DMS153 (cell line): ENCODE data around the gene KIF26A.
"Not testable (repeated sequence)": the region's sequence is repeated elsewhere in the genome, so short reads cannot be mapped to it uniquely, and the experiment has no call there.

Source experiments
- DNase-seq: peaks from one replicate; lab custom pipeline; 2025; lab: John Stamatoyannopoulos, UW

Gene KIF26A

DNA sequence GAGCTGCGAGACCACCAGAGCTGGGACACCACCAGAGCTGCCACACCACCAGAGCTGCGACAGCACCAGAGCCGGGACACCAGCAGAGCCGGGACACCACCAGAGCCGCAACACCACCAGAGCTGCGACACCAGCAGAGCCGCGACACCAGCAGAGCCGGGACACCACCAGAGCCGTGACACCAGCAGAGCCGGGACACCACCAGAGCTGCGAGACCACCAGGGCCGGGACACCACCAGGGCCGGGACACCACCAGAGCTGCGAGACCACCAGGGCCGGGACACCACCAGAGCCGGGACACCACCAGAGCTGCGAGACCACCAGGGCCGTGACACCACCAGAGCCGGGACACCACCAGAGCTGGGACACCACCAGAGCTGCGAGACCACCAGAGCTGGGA, 69.9 kb downstream of the KIF26A start:
- DNase-seq: not testable (repeated sequence)

DNA sequence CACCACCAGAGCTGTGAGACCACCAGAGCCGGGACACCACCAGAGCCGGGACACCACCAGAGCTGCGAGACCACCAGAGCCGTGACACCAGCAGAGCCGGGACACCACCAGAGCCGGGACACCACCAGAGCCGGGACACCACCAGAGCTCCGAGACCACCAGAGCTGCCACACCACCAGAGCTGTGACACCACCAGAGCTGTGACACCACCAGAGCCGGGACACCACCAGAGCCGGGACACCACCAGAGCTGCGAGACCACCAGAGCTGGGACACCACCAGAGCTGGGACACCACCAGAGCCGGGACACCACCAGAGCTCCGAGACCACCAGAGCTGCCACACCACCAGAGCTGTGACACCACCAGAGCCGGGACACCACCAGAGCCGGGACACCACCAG, 70.7 kb downstream of the KIF26A start:
- DNase-seq: not testable (repeated sequence)

DNA sequence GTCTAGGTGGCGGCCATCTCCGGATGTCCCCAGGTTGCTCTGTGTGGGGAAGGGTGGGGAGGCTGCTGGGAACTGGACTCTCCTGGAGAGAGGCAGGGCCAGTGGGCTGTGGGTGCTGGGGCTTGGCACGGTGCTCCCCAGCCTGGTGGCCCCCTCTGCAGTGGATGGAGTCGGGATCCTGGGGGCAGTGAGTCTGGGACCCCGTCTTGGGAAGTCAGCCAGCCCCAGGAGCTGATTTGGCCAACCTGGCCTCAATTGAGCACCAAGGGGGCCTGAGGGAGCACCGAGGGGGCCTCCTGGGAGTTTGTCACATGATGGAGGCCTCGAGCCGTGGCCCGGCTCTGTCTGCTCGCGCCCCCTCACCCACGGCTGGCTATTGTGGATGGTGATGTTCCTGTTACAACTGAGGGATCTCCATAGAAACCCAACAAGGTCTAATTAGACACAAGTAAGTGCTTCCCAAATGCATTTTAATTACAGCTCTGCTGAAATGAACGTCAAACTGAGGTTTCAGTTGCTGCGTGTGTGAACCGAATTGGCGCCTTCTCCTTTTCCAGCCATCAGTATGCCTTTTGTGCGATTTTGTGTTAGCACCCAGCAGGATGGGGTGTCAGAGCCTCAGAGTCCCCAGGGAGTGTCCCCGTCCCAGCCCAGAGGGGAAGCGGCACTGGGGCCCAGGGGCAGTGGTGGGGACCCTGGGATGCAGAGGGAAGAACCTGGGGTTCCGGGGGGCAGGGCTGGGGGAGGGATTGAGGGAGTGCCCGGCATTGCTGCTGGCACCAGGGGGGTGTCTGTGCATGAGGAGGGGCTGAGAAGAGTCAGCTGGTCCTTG, 71.8 kb downstream of the KIF26A start:
- no peak for DNase-seq

GRCh38 chr14:104210817-104211195, 72.4 kb downstream of the KIF26A start:
- DNase-seq: no peak

DNA sequence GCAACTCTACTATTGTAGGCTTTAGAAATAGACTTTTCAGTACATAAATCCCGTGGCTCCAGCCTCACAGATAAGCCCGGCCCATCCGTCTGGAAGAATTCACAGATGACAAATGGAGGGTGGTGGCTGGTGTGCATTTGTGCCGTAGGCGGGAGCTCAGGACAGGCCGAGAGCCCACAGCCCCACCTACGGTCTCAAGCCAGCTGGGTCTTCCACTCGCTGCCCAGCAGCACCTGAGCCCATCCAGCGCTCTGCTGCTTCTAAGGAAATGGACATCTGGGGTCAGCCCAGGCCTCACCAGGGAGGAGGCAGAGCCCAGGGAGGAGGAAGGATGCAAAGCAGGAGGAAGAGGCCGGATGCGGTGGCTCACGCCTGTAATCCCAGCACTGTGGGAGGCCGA, 72.8 kb downstream of the KIF26A start:
- no peak for DNase-seq

DNA sequence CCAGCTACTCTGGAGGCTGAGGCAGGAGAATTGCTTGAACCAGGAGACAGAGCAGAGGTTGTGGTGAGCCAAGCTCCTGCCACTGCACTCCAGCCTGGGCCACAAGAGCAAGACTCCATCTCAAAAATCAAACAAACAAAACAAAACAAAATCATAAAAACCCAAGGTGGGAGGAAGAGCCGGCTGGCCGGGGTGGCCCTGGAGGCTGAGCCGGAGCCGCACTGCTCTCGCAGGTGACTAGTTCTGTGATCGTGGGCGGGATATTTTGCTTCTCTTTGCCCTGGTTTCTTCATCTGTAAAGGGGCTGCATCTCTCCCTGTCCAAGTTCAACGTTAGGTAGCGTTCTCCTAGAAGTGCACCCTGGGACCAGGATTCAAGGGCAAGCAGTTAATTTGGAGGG, 73.4 kb downstream of the KIF26A start:
- no peak for DNase-seq

GRCh38 chr14:104212206-104213095, 74.1 kb downstream of the KIF26A start:
- DNase-seq: no peak

- DNase-seq: no peak
These were observed 75.1 kb downstream of the KIF26A start for GRCh38 chr14:104213301-104214034.

GRCh38 chr14:104214431-104215218, 76.2 kb downstream of the KIF26A start:
- no peak for DNase-seq

- DNase-seq: no peak
These were observed 77.4 kb downstream of the KIF26A start for GRCh38 chr14:104215706-104216334.

GRCh38 chr14:104216457-104216856, 78.1 kb downstream of the KIF26A start:
- DNase-seq: no peak

DNA sequence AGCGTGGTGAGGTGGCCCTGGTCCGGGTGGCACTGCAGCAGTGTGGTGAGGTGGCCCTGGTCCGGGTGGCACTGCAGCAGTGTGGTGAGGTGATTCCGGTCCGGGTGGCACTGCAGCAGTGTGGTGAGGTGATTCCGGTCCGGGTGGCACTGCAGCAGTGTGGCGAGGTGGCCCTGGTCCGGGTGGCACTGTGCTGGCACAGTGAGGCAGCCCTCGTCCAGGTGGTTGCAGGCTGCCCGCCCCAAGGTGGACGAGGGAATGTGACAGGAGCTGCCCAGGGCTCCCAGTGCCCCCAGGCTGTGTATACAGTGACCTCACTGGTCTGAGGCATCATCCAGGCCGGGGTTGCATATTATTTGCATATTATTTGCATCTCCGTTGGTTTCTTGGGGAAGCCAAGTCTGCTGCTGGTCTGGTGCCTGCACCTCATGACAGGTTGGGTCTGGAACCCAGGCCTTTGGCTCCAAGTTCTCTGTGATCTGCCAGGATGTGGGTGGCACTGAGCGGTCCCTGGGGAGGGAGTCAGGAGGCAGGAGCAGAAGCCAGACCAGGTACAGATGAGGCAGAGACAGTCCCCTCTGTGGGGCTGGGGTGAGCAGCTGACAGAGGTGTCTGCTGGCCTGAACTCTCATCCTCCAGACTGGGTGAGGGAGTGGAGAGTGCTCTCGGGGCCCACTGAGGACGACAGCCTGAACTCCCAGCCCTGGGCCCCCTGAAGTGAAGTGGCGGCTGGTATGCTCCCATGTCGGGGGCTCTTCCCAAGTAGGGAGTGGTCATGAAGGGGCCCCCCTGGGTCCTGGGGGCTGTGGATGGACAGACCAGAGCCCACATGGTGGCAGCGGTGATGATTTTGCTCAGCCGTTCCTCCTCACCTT, 79.3 kb downstream of the KIF26A start:
- no peak for DNase-seq

DNA sequence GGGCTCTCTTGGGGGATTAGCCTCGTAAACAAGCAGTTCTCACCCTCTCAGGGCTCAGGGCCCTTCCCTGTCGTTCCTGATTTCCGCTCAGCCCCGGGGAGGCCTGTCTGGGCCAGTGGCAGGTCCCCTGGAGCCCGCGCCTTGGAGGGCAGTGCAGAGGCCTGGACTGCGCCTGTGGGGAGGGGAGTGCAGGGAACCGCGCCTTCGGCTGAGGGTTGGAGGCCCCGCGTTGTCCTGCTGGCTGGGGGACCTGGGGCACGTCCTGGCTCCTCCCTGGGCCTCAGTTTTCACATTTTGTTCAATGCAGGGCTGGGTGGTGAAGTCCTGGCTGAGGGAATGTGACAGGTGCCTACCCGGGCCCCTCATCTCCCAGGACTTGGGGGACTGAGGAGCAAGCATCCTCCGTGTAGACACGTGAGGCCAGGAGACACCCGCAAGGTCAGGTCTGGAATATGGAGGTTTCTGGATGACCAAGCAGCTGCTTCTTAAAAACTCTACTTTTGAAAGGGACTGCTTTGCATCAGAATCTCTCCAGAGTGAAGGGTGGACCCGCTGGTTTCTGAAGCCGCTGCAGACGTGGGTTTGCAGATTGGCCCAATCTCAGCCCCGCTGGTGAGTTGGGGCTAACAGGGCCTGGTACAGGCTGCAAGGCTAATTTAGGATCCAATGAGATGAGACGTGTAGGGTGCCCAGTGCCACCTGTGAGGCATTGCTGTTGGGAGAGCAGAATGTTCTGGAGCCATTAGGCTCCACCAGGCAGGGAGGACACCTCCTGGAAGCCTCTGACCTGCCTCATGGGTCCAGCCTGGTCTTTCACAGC, 80.2 kb downstream of the KIF26A start:
- DNase-seq: no peak

DNA sequence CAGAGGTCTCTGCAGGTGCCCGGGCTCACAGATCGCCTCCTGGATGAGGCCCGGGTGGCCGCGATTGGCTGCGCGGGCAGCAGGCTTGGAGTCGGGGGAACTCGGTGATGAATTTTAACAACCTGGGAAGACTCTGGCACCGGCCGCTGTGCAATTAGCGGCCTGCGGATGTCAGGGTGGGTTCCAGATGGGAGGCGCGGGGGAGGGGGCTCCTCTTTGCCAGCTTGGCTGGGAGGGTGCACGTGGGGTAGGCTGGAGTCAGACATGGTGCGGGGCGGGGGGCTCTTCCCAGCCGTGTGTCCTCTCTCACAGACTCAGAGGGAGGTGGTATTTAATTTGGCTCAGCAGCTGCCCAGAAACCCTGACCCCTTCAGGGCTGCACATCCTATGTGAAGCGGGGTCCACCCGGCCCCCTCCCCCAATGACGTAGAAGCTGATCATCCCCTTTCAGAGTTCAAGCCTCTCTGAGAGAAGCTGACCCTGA, 81.4 kb downstream of the KIF26A start:
- no peak for DNase-seq

- DNase-seq: no peak
These were observed 82.1 kb downstream of the KIF26A start for GRCh38 chr14:104220215-104221070.

- DNase-seq: no peak
These were observed 82.8 kb downstream of the KIF26A start for GRCh38 chr14:104221071-104221625.

DNA sequence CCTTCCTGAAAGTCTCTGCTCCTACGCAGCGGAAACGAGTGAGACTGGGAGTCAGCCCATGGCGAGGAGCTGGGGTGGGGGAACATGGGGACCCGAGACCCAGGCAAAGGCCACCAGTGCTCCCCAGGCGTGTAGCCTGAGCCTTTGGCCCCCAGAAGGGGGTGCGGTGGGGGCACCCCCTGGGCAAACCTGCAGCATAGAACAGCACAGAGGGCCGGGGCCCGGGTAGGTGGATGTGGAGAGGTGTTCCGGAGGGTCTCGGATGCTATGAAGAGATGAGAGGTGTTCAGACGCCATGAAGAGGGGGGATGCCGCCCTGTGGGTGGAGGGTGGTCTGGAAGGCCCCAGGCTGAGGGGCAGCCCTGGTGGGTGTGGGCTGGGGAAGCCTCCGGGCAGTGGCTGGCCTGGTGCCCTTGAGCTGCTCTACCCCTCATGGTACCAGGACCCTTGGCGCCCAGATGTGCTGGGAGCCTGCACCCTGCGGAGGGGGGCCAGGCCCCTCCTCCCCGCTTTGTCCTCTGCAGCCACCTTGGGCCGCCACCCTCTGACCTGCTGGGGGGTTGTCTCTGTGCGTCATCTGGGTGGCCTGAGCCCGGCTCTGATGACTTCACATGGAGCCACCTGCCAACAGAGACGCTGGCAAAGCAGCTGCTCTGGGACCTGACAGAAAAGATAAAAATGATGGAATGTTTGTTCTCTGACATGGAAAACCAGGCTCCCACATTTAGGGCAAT, 83.4 kb downstream of the KIF26A start:
- peak; percentile 3 for DNase-seq
